Measurements from ENCODE around the gene RAB21.

DNA sequence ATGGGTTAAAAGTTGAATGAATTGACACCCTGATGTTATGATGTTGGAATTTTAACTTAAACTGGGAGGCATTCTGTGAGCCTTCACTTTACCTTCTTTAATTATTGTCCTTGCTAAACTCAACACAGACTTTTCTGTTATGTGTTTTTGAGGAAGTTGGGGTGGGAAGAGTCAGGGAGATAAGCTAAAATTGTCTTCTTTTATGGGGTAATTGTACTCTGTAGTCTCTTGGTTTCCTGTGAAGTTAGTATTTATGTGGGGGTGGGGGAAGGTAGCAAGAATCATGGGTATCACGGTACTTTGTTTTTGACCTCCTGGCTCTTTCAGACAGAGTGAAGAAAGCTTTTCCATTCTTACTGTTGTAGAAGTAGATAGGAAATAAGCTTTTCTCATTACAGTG is 32.9 kb downstream of the RAB21 start:
- TF ChIP-seq, protein P1, sequence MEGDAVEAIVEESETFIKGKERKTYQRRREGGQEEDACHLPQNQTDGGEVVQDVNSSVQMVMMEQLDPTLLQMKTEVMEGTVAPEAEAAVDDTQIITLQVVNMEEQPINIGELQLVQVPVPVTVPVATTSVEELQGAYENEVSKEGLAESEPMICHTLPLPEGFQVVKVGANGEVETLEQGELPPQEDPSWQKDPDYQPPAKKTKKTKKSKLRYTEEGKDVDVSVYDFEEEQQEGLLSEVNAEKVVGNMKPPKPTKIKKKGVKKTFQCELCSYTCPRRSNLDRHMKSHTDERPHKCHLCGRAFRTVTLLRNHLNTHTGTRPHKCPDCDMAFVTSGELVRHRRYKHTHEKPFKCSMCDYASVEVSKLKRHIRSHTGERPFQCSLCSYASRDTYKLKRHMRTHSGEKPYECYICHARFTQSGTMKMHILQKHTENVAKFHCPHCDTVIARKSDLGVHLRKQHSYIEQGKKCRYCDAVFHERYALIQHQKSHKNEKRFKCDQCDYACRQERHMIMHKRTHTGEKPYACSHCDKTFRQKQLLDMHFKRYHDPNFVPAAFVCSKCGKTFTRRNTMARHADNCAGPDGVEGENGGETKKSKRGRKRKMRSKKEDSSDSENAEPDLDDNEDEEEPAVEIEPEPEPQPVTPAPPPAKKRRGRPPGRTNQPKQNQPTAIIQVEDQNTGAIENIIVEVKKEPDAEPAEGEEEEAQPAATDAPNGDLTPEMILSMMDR (conservative IDR thresholded peaks at IDR 0.05; ENCODE audit: low read length) = no peak
- TF ChIP-seq EZH2phosphoT487 (IDR thresholded peaks at IDR 0.05; ENCODE audit: borderline replicate concordance) = no peak
